A549 (cell line): ENCODE results near the gene PRKCQ. TPM values are rescaled to one million over a fixed set of nuclear protein-coding genes. Genes with fewer than 3 reads are reported as not detected.

Experiments
- ATAC-seq, 2 experiments: fragments of 200-7000 bp in 1 of 2; fragments of >200 bp in 1 of 2; cut with Nextera tagmentation in 1 of 2; cut with Tn5 transposase in 1 of 2; 3 replicates each; pipeline versions ENCODE4 v1.8.0 to v1.9.1; 2018 to 2020; ENCODE audit warnings: mild to moderate bottlenecking in 1 of 2, moderate library complexity in 1 of 2
- CTCF ChIA-PET: fragments of 300-600 bp; sonication (Branson Sonifier 250); formaldehyde crosslinking; extraction: SDS; loops from one replicate; lab custom pipeline; 2021; ENCODE audit warnings: antibody characterized with exemption, inconsistent platforms; lab: Yijun Ruan, JAX
- POLR2A ChIA-PET: fragments of 350-600 bp; formaldehyde crosslinking; extraction: SDS; loops from one replicate; lab custom pipeline; 2021; ENCODE audit warnings: antibody characterized with exemption, inconsistent platforms; lab: Yijun Ruan, JAX
- DNase-seq, 2 experiments: peaks; one replicate each; pipeline versions ENCODE4 v3.0.0 to v3.0.0-alpha.2; 2011 to 2016; ENCODE audit warnings: low read depth in 1 of 2, low spot score in 1 of 2
- FAIRE-seq: peaks from 2 replicates; lab custom pipeline; 2011; peaks lifted over from hg19 to GRCh38; lab: Jason Lieb, UNC
- H3K27ac ChIP-seq, 2 experiments: fragments of >200 bp; sonication (Bioruptor Twin); formaldehyde crosslinking; 3 replicates each; pipeline ENCODE4 v1.5.1; 2016 to 2017
- H3K4me1 ChIP-seq: fragments of >200 bp; sonication (Bioruptor Twin); formaldehyde crosslinking; 3 replicates; pipeline ENCODE4 v1.6.1; 2016
- H3K4me2 ChIP-seq: fragments of >200 bp; sonication (Bioruptor Twin); formaldehyde crosslinking; 3 replicates; pipeline ENCODE4 v1.6.1; 2016
- H3K4me3 ChIP-seq: fragments of >200 bp; sonication (Bioruptor Twin); formaldehyde crosslinking; 3 replicates; pipeline ENCODE4 v1.5.1; 2016
- H3K9me3 ChIP-seq: fragments of >200 bp; sonication (Bioruptor Twin); formaldehyde crosslinking; 3 replicates; pipeline ENCODE4 v1.6.1; 2016
- CHD2 ChIP-seq: fragments of 150-350 bp; IDR thresholded peaks from 2 replicates; pipeline ENCODE4 v1.6.1; 2014; ENCODE audit warnings: low read length; ENCODE audit not compliant: partially characterized antibody
- CHD4 ChIP-seq: fragments of 200-600 bp; sonication (generic); IDR thresholded peaks from 2 replicates; pipeline ENCODE4 v1.6.1; 2016; ENCODE audit warnings: antibody characterized with exemption, mild to moderate bottlenecking, borderline replicate concordance
- EP300 ChIP-seq, 2 experiments: fragments of >200 bp; sonication (Bioruptor Twin); formaldehyde crosslinking; IDR thresholded peaks; 2 replicates in 1 of 2; 3 replicates in 1 of 2; pipeline ENCODE4 v1.6.1; 2016 to 2017
- ESRRA ChIP-seq: fragments of 150-350 bp; IDR thresholded peaks from 2 replicates; pipeline ENCODE4 v1.6.1; 2014; ENCODE audit warnings: mild to moderate bottlenecking, low read length, borderline replicate concordance
- FOSB ChIP-seq: fragments of 250-450 bp; sonication (Bioruptor Pico); IDR thresholded peaks from 2 replicates; pipeline ENCODE4 v1.5.0; 2020; ENCODE audit warnings: mild to moderate bottlenecking, moderate library complexity
- GATA3 ChIP-seq: IDR thresholded peaks from 2 replicates; pipeline ENCODE4 v1.6.1; 2012; ENCODE audit warnings: borderline replicate concordance
- HDAC2 ChIP-seq: fragments of 200-600 bp; sonication (generic); IDR thresholded peaks from 2 replicates; pipeline ENCODE4 v1.6.1; 2016
- HOXB5 ChIP-seq: fragments of 250-450 bp; sonication (Bioruptor Pico); IDR thresholded peaks from 2 replicates; pipeline ENCODE4 v1.5.0; 2020; ENCODE audit warnings: mild to moderate bottlenecking, moderate library complexity
- JUN ChIP-seq, 2 experiments: fragments of >200 bp; sonication (Bioruptor Twin); formaldehyde crosslinking; IDR thresholded peaks; 2 replicates in 1 of 2; 3 replicates in 1 of 2; pipeline ENCODE4 v1.6.1; 2016 to 2017
- KDM1A ChIP-seq: fragments of 200-600 bp; sonication (generic); IDR thresholded peaks from 2 replicates; pipeline ENCODE4 v1.6.1; 2016; ENCODE audit warnings: low read depth, mild to moderate bottlenecking
- KDM5A ChIP-seq: fragments of 200-600 bp; sonication (generic); IDR thresholded peaks from 2 replicates; pipeline ENCODE4 v1.6.1; 2016; ENCODE audit warnings: antibody characterized with exemption, mild to moderate bottlenecking
- MAFK ChIP-seq: fragments of 450-650 bp; IDR thresholded peaks from 2 replicates; pipeline ENCODE4 v1.6.1; 2014; ENCODE audit not compliant: partially characterized antibody
- MAZ ChIP-seq: fragments of 150-350 bp; IDR thresholded peaks from 2 replicates; pipeline ENCODE4 v1.6.1; 2014; ENCODE audit warnings: antibody characterized with exemption, low read depth, low read length, borderline replicate concordance
- NFE2L2 ChIP-seq: fragments of 150-350 bp; conservative IDR thresholded peaks from 2 replicates; pipeline ENCODE4 v1.6.1; 2014; ENCODE audit warnings: low read length
- NPAS2 ChIP-seq: fragments of 250-450 bp; sonication (Bioruptor Pico); IDR thresholded peaks from 2 replicates; pipeline ENCODE4 v1.8.0; 2022; ENCODE audit warnings: mild to moderate bottlenecking, moderate library complexity, borderline replicate concordance
- PHF8 ChIP-seq: fragments of 200-600 bp; sonication (generic); IDR thresholded peaks from 2 replicates; pipeline ENCODE4 v1.6.1; 2016; ENCODE audit warnings: low read depth, mild to moderate bottlenecking, antibody characterized with exemption, moderate library complexity, borderline replicate concordance
- RAD21 ChIP-seq, 2 experiments: fragments of >200 bp in 1 of 2; sonication (Bioruptor Twin) in 1 of 2; formaldehyde crosslinking in 1 of 2; IDR thresholded peaks in 1 of 2; conservative IDR thresholded peaks in 1 of 2; 2 replicates in 1 of 2; 3 replicates in 1 of 2; pipeline ENCODE4 v1.6.1; 2012 to 2018; ENCODE audit warnings: inconsistent platforms in 1 of 2
- RARB ChIP-seq: fragments of 250-450 bp; sonication (Bioruptor Pico); IDR thresholded peaks from 2 replicates; pipeline ENCODE4 v1.8.0; 2021; ENCODE audit warnings: mild to moderate bottlenecking, moderate library complexity
- RCOR1 ChIP-seq: fragments of 150-350 bp; IDR thresholded peaks from 2 replicates; pipeline ENCODE4 v1.6.1; 2014; ENCODE audit warnings: antibody characterized with exemption, low read length, low read depth
- SMC3 ChIP-seq: fragments of >200 bp; sonication (Bioruptor Twin); formaldehyde crosslinking; IDR thresholded peaks from 3 replicates; pipeline ENCODE4 v1.6.1; 2018; ENCODE audit warnings: inconsistent platforms
- SREBF2 ChIP-seq: fragments of 450-650 bp; IDR thresholded peaks from 2 replicates; pipeline ENCODE4 v1.6.1; 2014; ENCODE audit warnings: mild to moderate bottlenecking, moderate library complexity
- TFCP2L1 ChIP-seq: fragments of 250-450 bp; sonication (Bioruptor Pico); IDR thresholded peaks from 2 replicates; pipeline ENCODE4 v1.5.0; 2021; ENCODE audit warnings: mild to moderate bottlenecking
- TP53 ChIP-seq: fragments of 250-450 bp; sonication (Bioruptor Pico); IDR thresholded peaks from 2 replicates; pipeline ENCODE4 v1.5.0; 2021; ENCODE audit warnings: mild to moderate bottlenecking, moderate library complexity
- ZC3H11A ChIP-seq: fragments of 450-650 bp; IDR thresholded peaks from 2 replicates; pipeline ENCODE4 v1.6.1; 2014; ENCODE audit warnings: antibody characterized with exemption, mild to moderate bottlenecking
- ZFP36 ChIP-seq: fragments of 450-650 bp; IDR thresholded peaks from 2 replicates; pipeline ENCODE4 v1.6.1; 2014; ENCODE audit warnings: borderline replicate concordance; ENCODE audit not compliant: partially characterized antibody
- ZSCAN20 ChIP-seq: fragments of 250-450 bp; sonication (Bioruptor Pico); IDR thresholded peaks from 2 replicates; pipeline ENCODE4 v1.8.0; 2022; ENCODE audit warnings: mild to moderate bottlenecking, moderate library complexity
- WGBS: methylation state at CpG from one replicate; pipeline ENCODE4 v1.1.6; 2017; ENCODE audit errors: missing lambda C conversion rate; 5-methylcytosine and 5-hydroxymethylcytosine counted together
- polyA plus RNA-seq, 4 experiments: library from polyadenylated mRNA; depleted of rRNA in 3 of 4; stranded (reverse); fragments of >200 nt; fragmentation: RNase III in 1 of 4; extraction: RNeasy Plus Mini Kit Qiagen cat#74134 plus additional on column Dnase treatment in 1 of 4; gene quantifications; 2 replicates in 3 of 4; 3 replicates in 1 of 4; pipeline ENCODE4 v1.2.3, GENCODE V29; 2011 to 2017
- TF ChIP-seq, protein P1 (sequence below): IDR thresholded peaks from 2 replicates; pipeline ENCODE4 v1.6.1; 2012
- TF ChIP-seq, protein P2 (sequence below): fragments of >200 bp; sonication (Bioruptor Twin); formaldehyde crosslinking; IDR thresholded peaks from 2 replicates; pipeline ENCODE4 v1.6.1; 2016
- TF ChIP-seq, protein P3 (sequence below): IDR thresholded peaks from 2 replicates; pipeline ENCODE4 v1.6.1; 2012; ENCODE audit warnings: low read depth, borderline replicate concordance
- TF ChIP-seq, protein P4 (sequence below): fragments of 250-450 bp; sonication (Bioruptor Pico); IDR thresholded peaks from 2 replicates; pipeline ENCODE4 v1.5.0; 2021; ENCODE audit warnings: mild to moderate bottlenecking, moderate library complexity, borderline replicate concordance
- TF ChIP-seq, protein P5 (sequence below): fragments of 450-650 bp; IDR thresholded peaks from 2 replicates; pipeline ENCODE4 v1.6.1; 2014; ENCODE audit warnings: antibody characterized with exemption

The PRKCQ gene
- polyA plus RNA-seq, 2 of the 4 experiments (the other 2 are of a cell fraction) = 3.7 to 7.1 TPM

DNA sequence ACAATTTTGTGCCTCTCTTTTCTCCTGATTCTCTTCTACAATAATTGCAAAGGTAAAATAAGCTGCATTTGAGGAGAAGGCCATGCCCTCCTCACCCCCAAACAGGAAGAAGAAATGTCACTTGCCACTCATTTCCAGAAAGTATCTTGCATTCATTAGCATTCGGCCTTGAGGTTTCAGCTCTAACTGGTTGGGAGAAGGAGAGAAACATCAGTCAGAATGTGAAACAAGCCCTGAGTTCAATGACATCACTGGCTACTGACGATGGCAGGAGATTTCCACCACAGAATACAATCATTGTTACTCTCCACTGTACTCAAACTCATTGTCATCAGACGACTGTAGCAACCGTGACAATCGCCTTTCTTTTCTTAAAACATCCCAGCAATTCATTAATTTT is 72.8 kb downstream of the PRKCQ start:
- Histone ChIP-seq H3K4me1 (no peaks in the 10 kb centered on the region), H3K4me2 (no peak overlapping the region), H3K9me3 (no peaks in the 10 kb centered on the region), H3K27ac (no peak overlapping the region), H3K4me3 (no peak overlapping the region)
- FAIRE-seq = no peak
- 83% methylated on average over 5 of the region's 5 CpGs for WGBS
- CTCF ChIA-PET = interaction anchor here (1.0 kb wide), 1 partner anchor 27 kb away, joined by 4 read pairs; no protein-coding TSS in a partner anchor
- POLR2A ChIA-PET = no interaction called here
- TF ChIP-seq RAD21 (conservative IDR thresholded peaks at IDR 0.05 in 1 of 2, IDR thresholded peaks at IDR 0.05 in 1 of 2) = no peak
- TF ChIP-seq TFCP2L1 (CRISPR knock-in tag) = no peak
- no peak for TF ChIP-seq RCOR1
- TF ChIP-seq ZFP36 = no peak
- TF ChIP-seq, protein P1, sequence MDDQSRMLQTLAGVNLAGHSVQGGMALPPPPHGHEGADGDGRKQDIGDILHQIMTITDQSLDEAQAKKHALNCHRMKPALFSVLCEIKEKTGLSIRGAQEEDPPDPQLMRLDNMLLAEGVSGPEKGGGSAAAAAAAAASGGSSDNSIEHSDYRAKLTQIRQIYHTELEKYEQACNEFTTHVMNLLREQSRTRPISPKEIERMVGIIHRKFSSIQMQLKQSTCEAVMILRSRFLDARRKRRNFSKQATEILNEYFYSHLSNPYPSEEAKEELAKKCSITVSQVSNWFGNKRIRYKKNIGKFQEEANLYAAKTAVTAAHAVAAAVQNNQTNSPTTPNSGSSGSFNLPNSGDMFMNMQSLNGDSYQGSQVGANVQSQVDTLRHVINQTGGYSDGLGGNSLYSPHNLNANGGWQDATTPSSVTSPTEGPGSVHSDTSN = no peak
- no peak for TF ChIP-seq GATA3
- TF ChIP-seq ESRRA = no peak
- TF ChIP-seq, protein P2, sequence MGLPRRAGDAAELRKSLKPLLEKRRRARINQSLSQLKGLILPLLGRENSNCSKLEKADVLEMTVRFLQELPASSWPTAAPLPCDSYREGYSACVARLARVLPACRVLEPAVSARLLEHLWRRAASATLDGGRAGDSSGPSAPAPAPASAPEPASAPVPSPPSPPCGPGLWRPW = no peak
- TF ChIP-seq EP300 (IDR thresholded peaks at IDR 0.05) = no peak
- no peak for TF ChIP-seq ZSCAN20 (CRISPR knock-in tag)
- TF ChIP-seq TP53 (CRISPR knock-in tag) = no peak
- no peak for TF ChIP-seq CHD4
- no peak for TF ChIP-seq SREBF2
- no peak for TF ChIP-seq RARB (CRISPR knock-in tag)
- TF ChIP-seq, protein P3, sequence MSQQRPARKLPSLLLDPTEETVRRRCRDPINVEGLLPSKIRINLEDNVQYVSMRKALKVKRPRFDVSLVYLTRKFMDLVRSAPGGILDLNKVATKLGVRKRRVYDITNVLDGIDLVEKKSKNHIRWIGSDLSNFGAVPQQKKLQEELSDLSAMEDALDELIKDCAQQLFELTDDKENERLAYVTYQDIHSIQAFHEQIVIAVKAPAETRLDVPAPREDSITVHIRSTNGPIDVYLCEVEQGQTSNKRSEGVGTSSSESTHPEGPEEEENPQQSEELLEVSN = no peak
- TF ChIP-seq NFE2L2 = no peak
- no peak for ATAC-seq
- DNase-seq = no peak

DNA sequence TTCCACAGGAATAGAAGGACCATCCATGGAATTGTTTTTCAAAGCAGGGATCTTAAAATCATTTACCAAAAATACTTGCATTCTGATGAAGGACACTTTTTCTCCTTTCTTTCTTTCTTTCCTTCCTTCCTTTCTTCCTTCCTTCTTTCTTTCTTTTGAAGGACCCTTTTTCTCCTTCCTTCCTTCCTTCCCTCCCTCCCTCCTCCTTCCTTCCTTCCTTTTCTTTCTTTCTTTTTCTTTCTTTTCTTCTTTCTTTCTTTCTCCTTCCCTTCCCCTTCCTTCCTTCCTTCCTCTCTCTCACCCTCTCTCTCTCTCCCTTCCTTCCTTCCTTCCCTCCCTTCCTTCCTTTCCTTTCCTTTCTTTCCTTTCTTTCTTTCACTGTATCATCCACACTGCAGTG is 74.8 kb downstream of the PRKCQ start:
- Histone ChIP-seq H3K4me2 (no peak overlapping the region), H3K4me3 (no peak overlapping the region), H3K4me1 (no peaks in the 10 kb centered on the region), H3K9me3 (no peaks in the 10 kb centered on the region), H3K27ac (no peak overlapping the region)
- no peak for TF ChIP-seq HDAC2
- no peak for TF ChIP-seq RARB (CRISPR knock-in tag)
- no peak for TF ChIP-seq HOXB5 (CRISPR knock-in tag)
- TF ChIP-seq NPAS2 (CRISPR knock-in tag) = no peak
- no peak for TF ChIP-seq ZSCAN20 (CRISPR knock-in tag)
- no peak for TF ChIP-seq CHD4
- DNase-seq = no peak
- POLR2A ChIA-PET = no interaction called here
- FAIRE-seq = no peak
- CTCF ChIA-PET = interaction anchor here (0.9 kb wide), 1 partner anchor 41 kb away, joined by 3 read pairs; no protein-coding TSS in a partner anchor
- no peak for ATAC-seq

DNA sequence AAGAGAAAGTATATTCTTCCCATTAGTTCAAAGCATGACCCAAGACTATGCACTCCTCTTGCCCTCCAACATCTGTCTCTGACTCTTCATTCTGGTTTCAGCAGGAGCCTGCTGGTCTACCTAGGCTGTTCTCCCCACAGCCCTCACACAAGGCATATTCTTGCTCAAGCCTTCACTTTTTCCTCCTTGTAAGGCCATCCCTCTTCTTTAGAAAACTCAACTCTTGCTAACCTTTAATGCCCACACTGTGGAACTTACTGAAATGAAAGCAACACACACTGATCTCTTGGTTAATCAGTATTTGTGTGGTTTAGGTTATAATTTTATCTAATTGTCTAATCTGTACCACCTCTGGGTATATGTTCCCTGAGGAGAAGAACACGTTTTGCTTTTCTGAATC is 75.8 kb downstream of the PRKCQ start:
- ATAC-seq = no peak
- Histone ChIP-seq H3K27ac (no peak overlapping the region), H3K4me2 (no peak overlapping the region), H3K4me3 (no peak overlapping the region), H3K9me3 (no peaks in the 10 kb centered on the region), H3K4me1 (no peaks in the 10 kb centered on the region)
- no peak for FAIRE-seq
- no peak for DNase-seq
- ChIA-PET CTCF (interaction anchor here (0.6 kb wide), 1 partner anchor 12 kb away, joined by 3 read pairs; no protein-coding TSS in a partner anchor), POLR2A (no interaction called here)
- WGBS = 17% methylated on average over 1 of the region's 1 CpG
- TF ChIP-seq KDM1A (no peak), PHF8 (no peak), ZFP36 (no peak), CHD2 (no peak), ZC3H11A (no peak), SMC3 (no peak), JUN (IDR thresholded peaks at IDR 0.05) (no peak), TFCP2L1 (CRISPR knock-in tag) (no peak), MAZ (no peak), FOSB (CRISPR knock-in tag) (no peak), KDM5A (no peak), RARB (CRISPR knock-in tag) (no peak), ESRRA (no peak), HDAC2 (no peak), MAFK (no peak)
- TF ChIP-seq, protein P4, sequence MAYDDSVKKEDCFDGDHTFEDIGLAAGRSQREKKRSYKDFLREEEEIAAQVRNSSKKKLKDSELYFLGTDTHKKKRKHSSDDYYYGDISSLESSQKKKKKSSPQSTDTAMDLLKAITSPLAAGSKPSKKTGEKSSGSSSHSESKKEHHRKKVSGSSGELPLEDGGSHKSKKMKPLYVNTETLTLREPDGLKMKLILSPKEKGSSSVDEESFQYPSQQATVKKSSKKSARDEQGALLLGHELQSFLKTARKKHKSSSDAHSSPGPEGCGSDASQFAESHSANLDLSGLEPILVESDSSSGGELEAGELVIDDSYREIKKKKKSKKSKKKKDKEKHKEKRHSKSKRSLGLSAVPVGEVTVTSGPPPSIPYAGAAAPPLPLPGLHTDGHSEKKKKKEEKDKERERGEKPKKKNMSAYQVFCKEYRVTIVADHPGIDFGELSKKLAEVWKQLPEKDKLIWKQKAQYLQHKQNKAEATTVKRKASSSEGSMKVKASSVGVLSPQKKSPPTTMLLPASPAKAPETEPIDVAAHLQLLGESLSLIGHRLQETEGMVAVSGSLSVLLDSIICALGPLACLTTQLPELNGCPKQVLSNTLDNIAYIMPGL (CRISPR knock-in tag) = no peak
- TF ChIP-seq, protein P5, sequence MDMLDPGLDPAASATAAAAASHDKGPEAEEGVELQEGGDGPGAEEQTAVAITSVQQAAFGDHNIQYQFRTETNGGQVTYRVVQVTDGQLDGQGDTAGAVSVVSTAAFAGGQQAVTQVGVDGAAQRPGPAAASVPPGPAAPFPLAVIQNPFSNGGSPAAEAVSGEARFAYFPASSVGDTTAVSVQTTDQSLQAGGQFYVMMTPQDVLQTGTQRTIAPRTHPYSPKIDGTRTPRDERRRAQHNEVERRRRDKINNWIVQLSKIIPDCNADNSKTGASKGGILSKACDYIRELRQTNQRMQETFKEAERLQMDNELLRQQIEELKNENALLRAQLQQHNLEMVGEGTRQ = no peak
